OCI-LY3 (cell line): ENCODE measurements around the gene SPRR2D.

Source experiments
- H2AFZ ChIP-seq: fragments of 200-600, 300-600 bp; shearing (Covaris generic); 2 replicates; pipeline ENCODE4 v1.6.0; 2014; ENCODE audit warnings: antibody characterized with exemption, low read depth, low read length
- H3K27ac ChIP-seq: fragments of 200-600, 300-600 bp; sonication (generic); 2 replicates; pipeline ENCODE4 v1.5.1; 2014; ENCODE audit warnings: mild to moderate bottlenecking, low read length, moderate library complexity, mixed read lengths
- H3K27me3 ChIP-seq: fragments of 200-600, 300-600 bp; sonication (generic); 2 replicates; pipeline ENCODE4 v1.6.1; 2014; ENCODE audit warnings: low read depth, low read length, mixed read lengths
- H3K36me3 ChIP-seq: fragments of 200-600, 300-600 bp; sonication (generic); replicated peaks from 2 replicates; pipeline ENCODE3; 2014; ENCODE audit warnings: low read depth, low read length, mixed read lengths
- H3K4me1 ChIP-seq: fragments of 300-600, 200-600 bp; sonication (generic); 2 replicates; pipeline ENCODE4 v1.6.1; 2014; ENCODE audit warnings: low read length, mixed read lengths
- H3K4me2 ChIP-seq: fragments of 200-600, 300-600 bp; sonication (generic); 2 replicates; pipeline ENCODE4 v1.6.1; 2014; ENCODE audit warnings: low read length, mixed read lengths
- H3K4me3 ChIP-seq: fragments of 300-600, 200-600 bp; sonication (generic); 2 replicates; pipeline ENCODE4 v1.5.1; 2014; ENCODE audit warnings: antibody characterized with exemption, mild to moderate bottlenecking, low read length, moderate library complexity
- H3K79me2 ChIP-seq: fragments of 300-600, 200-600 bp; shearing (Covaris generic); 2 replicates; pipeline ENCODE4 v1.6.1; 2014; ENCODE audit warnings: mild to moderate bottlenecking, low read length, mixed read lengths
- H3K9ac ChIP-seq: fragments of 300-600, 200-600 bp; shearing (Covaris generic); 2 replicates; pipeline ENCODE4 v1.6.0; 2014; ENCODE audit warnings: mild to moderate bottlenecking, low read length, moderate library complexity
- H3K9me3 ChIP-seq: fragments of 200-600, 300-600 bp; shearing (Covaris generic); 2 replicates; pipeline ENCODE4 v1.6.1; 2014; ENCODE audit warnings: low read length, mixed read lengths; ENCODE audit not compliant: insufficient read depth
- H4K20me1 ChIP-seq: fragments of 200-600, 300-600 bp; sonication (generic); 2 replicates; pipeline ENCODE4 v1.6.1; 2016; ENCODE audit warnings: low read length, mixed read lengths; ENCODE audit not compliant: insufficient read depth
- EZH2phosphoT487 ChIP-seq: fragments of 200-600 bp; shearing (Covaris generic); IDR thresholded peaks from 2 replicates; pipeline ENCODE4 v1.6.1; 2018; ENCODE audit warnings: antibody characterized with exemption, mixed run types, low read depth
- TF ChIP-seq, protein P1 (sequence below): fragments of 200-600, 300-600 bp; sonication (generic); IDR thresholded peaks from 2 replicates; pipeline ENCODE4 v1.5.1; 2014; ENCODE audit warnings: antibody characterized with exemption, low read length, low read depth

Gene SPRR2D

DNA sequence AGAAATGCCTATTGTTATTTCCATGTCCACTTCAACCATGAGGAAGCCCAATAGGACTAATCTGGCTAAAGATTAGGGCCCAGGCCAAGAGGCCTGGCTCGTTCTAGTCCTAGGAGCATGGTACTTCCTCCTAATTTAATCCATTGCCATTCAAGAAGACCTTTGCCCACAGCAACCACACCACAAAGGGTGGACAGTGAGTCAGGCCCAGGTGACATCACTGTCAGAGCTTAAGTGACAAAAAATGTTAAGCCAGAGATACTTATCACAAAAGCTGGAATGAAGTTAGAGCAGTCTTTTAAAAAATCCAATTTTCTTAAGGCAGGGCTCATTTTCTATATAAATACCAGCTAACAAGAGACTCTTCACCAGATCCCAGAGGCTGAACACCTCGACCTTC, 39.5 kb downstream of the SPRR2D start, which contains the start of gene SPRR3:
TSS of gene SPRR3 (plus strand) at position 368 of the 400 bp plus-strand sequence. CDS start 1,272 bp downstream, outside the sequence.
- Histone ChIP-seq H3K4me3 (no peak within 1 kb of the TSS), H3K9me3 (no peaks in the 10 kb centered on the region), H3K4me1 (no peaks in the 10 kb centered on the region), H3K9ac (no peak within 1 kb of the TSS), H4K20me1 (no peaks in the 10 kb centered on the region), H2AFZ (no peak within 1 kb of the TSS), H3K27me3 (peaks cover 47% of the 10 kb centered on the region), H3K79me2 (no peaks in the 10 kb centered on the region), H3K36me3 (no peaks in the 10 kb centered on the region), H3K4me2 (no peak within 1 kb of the TSS), H3K27ac (no peak within 1 kb of the TSS)
- TF ChIP-seq EZH2phosphoT487 = no peak
- TF ChIP-seq, protein P1, sequence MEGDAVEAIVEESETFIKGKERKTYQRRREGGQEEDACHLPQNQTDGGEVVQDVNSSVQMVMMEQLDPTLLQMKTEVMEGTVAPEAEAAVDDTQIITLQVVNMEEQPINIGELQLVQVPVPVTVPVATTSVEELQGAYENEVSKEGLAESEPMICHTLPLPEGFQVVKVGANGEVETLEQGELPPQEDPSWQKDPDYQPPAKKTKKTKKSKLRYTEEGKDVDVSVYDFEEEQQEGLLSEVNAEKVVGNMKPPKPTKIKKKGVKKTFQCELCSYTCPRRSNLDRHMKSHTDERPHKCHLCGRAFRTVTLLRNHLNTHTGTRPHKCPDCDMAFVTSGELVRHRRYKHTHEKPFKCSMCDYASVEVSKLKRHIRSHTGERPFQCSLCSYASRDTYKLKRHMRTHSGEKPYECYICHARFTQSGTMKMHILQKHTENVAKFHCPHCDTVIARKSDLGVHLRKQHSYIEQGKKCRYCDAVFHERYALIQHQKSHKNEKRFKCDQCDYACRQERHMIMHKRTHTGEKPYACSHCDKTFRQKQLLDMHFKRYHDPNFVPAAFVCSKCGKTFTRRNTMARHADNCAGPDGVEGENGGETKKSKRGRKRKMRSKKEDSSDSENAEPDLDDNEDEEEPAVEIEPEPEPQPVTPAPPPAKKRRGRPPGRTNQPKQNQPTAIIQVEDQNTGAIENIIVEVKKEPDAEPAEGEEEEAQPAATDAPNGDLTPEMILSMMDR = no peak

DNA sequence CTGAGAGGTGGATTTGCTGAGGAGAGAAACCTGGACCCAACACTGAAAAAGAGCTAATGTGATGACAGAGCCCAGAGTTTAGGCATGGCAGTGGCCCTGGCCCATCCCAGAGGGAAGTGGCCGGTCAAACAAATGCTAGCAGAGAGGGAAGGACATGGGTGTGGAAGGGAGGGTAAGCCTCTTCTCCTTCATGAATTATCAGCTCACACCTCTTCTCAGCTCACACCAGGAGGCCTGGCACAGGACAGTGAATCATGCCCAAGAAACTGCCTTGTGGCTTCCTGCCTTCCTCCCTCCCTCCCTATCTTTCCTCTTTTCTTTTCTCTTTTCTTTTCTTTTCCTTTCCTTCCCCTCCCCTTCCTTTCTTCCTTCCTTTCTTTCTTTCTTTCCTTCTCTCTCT, 40.6 kb downstream of the SPRR2D start:
- H3K27ac ChIP-seq = no peak overlapping the region

DNA sequence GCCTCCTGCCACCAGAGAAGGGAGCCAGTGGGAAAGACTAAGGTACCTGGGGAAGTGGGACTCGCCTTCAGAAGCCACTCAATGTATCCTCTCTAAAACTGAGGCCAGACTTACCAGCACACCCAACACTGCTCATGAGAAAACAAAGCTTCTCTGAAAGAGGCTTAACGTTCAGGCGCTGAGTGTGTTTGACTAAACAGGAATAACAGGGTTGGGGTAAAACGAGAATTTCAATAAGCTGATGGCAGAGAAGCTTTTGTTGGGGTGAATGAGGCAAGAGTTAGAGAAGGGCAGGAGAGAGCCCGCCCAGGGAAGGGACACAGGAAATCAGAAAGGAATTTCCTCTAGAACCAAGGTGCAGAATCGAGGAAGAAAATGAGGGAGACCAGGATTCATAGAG, 41.1 kb downstream of the SPRR2D start:
- no peaks in the 10 kb centered on the region for H3K79me2 ChIP-seq
- 0 out of 2 replicates have a peak, but pooled peaks cover 3% of the 10 kb centered on the region for H3K9me3 ChIP-seq
- H3K4me1 ChIP-seq = no peaks in the 10 kb centered on the region
- H3K27ac ChIP-seq = no peak overlapping the region
- H4K20me1 ChIP-seq = no peaks in the 10 kb centered on the region
- H3K4me3 ChIP-seq = no peak overlapping the region
- no peak overlapping the region for H3K4me2 ChIP-seq
- TF ChIP-seq, protein P1 = no peak
- no peak for TF ChIP-seq EZH2phosphoT487
- no peaks in the 10 kb centered on the region for H3K36me3 ChIP-seq
- H3K27me3 ChIP-seq = peaks cover 57% of the 10 kb centered on the region
- H3K9ac ChIP-seq = no peak overlapping the region
- H2AFZ ChIP-seq = no peak overlapping the region

More for the DNA sequence above, 40.6 kb downstream of the SPRR2D start:
- H3K4me1 ChIP-seq = no peaks in the 10 kb centered on the region
- H2AFZ ChIP-seq = no peak overlapping the region
- H4K20me1 ChIP-seq = no peaks in the 10 kb centered on the region
- H3K9ac ChIP-seq = no peak overlapping the region
- H3K27me3 ChIP-seq = peaks cover 55% of the 10 kb centered on the region
- H3K9me3 ChIP-seq = 0 out of 2 replicates have a peak, but pooled peaks cover 2% of the 10 kb centered on the region
- no peak overlapping the region for H3K4me3 ChIP-seq
- H3K4me2 ChIP-seq = no peak overlapping the region
- no peak for TF ChIP-seq EZH2phosphoT487
- TF ChIP-seq, protein P1 = no peak
- no peaks in the 10 kb centered on the region for H3K79me2 ChIP-seq
- H3K36me3 ChIP-seq = no peaks in the 10 kb centered on the region

DNA sequence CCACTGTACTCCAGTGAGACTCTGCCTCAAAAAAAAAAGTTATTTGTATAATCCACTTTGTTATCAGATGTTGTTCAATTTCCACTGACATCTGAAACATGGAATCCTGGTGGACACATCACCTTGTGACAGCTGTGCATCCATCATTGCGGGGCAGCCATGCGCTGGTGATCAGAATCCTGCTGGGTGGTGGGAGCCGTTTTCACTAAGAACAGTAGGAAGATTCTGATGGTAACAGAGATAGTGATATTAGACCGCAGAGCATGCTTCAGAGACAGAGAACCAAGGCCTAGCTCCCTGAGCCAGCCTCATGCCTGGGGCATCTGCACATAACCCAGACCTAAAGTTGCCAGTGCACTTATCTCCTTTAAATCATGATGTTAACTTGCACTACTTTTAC, 42.4 kb downstream of the SPRR2D start:
- no peak overlapping the region for H2AFZ ChIP-seq
- H3K4me2 ChIP-seq = no peak overlapping the region
- no peak overlapping the region for H3K27ac ChIP-seq
- H4K20me1 ChIP-seq = no peaks in the 10 kb centered on the region
- H3K4me3 ChIP-seq = no peak overlapping the region
- no peaks in the 10 kb centered on the region for H3K79me2 ChIP-seq
- H3K9me3 ChIP-seq = 0 out of 2 replicates have a peak, but pooled peaks cover 3% of the 10 kb centered on the region
- H3K4me1 ChIP-seq = no peaks in the 10 kb centered on the region
- TF ChIP-seq EZH2phosphoT487 = no peak
- TF ChIP-seq, protein P1 = no peak
- H3K27me3 ChIP-seq = peaks cover 64% of the 10 kb centered on the region
- no peak overlapping the region for H3K9ac ChIP-seq
- H3K36me3 ChIP-seq = no peaks in the 10 kb centered on the region
